DND-41 (cell line): ENCODE data around the gene CCDC92B.

Source experiments
- ATAC-seq: fragments of 200-7000 bp; cut with Tn5 transposase; 3 replicates; pipeline ENCODE4 v1.9.1; 2021; ENCODE audit warnings: low read depth; ENCODE audit not compliant: insufficient read depth
- DNase-seq: peaks from one replicate; pipeline ENCODE4 v3.0.0-alpha.2; 2020
- H2AFZ ChIP-seq: 2 replicates; pipeline ENCODE4 v1.6.0; 2012; ENCODE audit warnings: low read depth, low read length
- H3K27ac ChIP-seq: 2 replicates; pipeline ENCODE4 v1.5.1; 2012; ENCODE audit warnings: low read length, inconsistent platforms
- H3K27me3 ChIP-seq: fragments of 200-600 bp; sonication (generic); 2 replicates; pipeline ENCODE4 v1.6.0; 2012; ENCODE audit warnings: low read length, mild to moderate bottlenecking, inconsistent platforms; ENCODE audit not compliant: insufficient read depth, poor library complexity
- H3K36me3 ChIP-seq: 2 replicates; pipeline ENCODE4 v1.5.1; 2012; ENCODE audit warnings: low read length, inconsistent platforms; ENCODE audit not compliant: insufficient read depth
- H3K4me1 ChIP-seq: 2 replicates; pipeline ENCODE4 v1.5.1; 2012; ENCODE audit warnings: mild to moderate bottlenecking, low read length; ENCODE audit not compliant: insufficient read depth
- H3K4me2 ChIP-seq: 2 replicates; pipeline ENCODE4 v1.6.0; 2012; ENCODE audit warnings: mild to moderate bottlenecking, moderate library complexity, low read length, inconsistent platforms; ENCODE audit not compliant: insufficient read depth
- H3K4me3 ChIP-seq, 2 experiments: fragments of 200-600 bp in 1 of 2; shearing (Covaris generic) in 1 of 2; 2 replicates each; pipeline ENCODE4 v1.5.1; 2012 to 2016; ENCODE audit warnings: inconsistent platforms in 2 of 2, low read length in 2 of 2, mild to moderate bottlenecking in 2 of 2, low read depth in 1 of 2, moderate library complexity in 1 of 2
- H3K79me2 ChIP-seq: 2 replicates; pipeline ENCODE4 v1.6.0; 2012; ENCODE audit warnings: low read length, inconsistent platforms; ENCODE audit not compliant: insufficient read depth
- H3K9ac ChIP-seq: 2 replicates; pipeline ENCODE4 v1.6.0; 2012; ENCODE audit warnings: low read depth, mild to moderate bottlenecking, inconsistent platforms, low read length, moderate library complexity
- H3K9me3 ChIP-seq: 2 replicates; pipeline ENCODE4 v1.5.1; 2012; ENCODE audit warnings: low read length, moderate library complexity, mild to moderate bottlenecking, inconsistent platforms; ENCODE audit not compliant: insufficient read depth, severe bottlenecking
- H4K20me1 ChIP-seq: 2 replicates; pipeline ENCODE4 v1.6.0; 2012; ENCODE audit warnings: low read length; ENCODE audit not compliant: insufficient read depth
- EZH2 ChIP-seq: IDR thresholded peaks from 3 replicates; pipeline ENCODE4 v1.6.1; 2012; ENCODE audit warnings: borderline replicate concordance, low read depth, mild to moderate bottlenecking, moderate library complexity, low read length, inconsistent platforms; ENCODE audit not compliant: severe bottlenecking
- TF ChIP-seq, protein P1 (sequence below): IDR thresholded peaks from 2 replicates; pipeline ENCODE4 v1.5.1; 2012; ENCODE audit warnings: borderline replicate concordance, low read length, moderate library complexity, mild to moderate bottlenecking; ENCODE audit not compliant: poor library complexity, severe bottlenecking; ENCODE audit errors: extremely low read depth

Gene CCDC92B

DNA sequence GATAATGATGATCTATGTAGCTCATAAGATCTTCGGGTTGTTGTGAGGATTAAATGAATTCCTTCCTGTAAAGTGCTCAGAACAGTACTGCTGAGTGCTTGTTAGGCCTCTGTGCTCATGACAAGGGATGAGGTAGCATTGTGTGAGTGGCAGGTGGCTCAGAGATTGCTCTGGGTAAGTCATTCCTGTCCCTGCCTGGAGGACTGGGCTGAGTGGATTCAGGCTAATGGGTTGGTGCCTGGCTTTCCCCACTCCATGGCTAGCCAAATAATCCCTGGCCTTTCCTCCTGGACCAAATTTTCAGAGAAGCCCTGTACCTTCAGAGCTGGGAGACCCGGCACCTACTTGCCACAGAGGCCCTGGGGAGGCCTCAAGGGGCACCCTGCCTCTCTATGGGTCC, 1.3 kb upstream of the CCDC92B start:
- peaks cover 12% of the 10 kb centered on the region; the same call in 1 of the 2 replicates for H4K20me1 ChIP-seq
- H3K79me2 ChIP-seq = no peaks in the 10 kb centered on the region
- no peaks in the 10 kb centered on the region for H3K36me3 ChIP-seq
- H3K4me1 ChIP-seq = peaks cover 3% of the 10 kb centered on the region; the same call in 1 of the 2 replicates
- DNase-seq = no peak
- H3K9ac ChIP-seq = no peak overlapping the region
- H3K4me3 ChIP-seq = no peak overlapping the region
- H2AFZ ChIP-seq = no peak overlapping the region
- no peak for ATAC-seq
- no peak overlapping the region for H3K4me2 ChIP-seq
- no peaks in the 10 kb centered on the region for H3K27me3 ChIP-seq
- H3K27ac ChIP-seq = no peak overlapping the region
- no peak for TF ChIP-seq EZH2
- TF ChIP-seq, protein P1, sequence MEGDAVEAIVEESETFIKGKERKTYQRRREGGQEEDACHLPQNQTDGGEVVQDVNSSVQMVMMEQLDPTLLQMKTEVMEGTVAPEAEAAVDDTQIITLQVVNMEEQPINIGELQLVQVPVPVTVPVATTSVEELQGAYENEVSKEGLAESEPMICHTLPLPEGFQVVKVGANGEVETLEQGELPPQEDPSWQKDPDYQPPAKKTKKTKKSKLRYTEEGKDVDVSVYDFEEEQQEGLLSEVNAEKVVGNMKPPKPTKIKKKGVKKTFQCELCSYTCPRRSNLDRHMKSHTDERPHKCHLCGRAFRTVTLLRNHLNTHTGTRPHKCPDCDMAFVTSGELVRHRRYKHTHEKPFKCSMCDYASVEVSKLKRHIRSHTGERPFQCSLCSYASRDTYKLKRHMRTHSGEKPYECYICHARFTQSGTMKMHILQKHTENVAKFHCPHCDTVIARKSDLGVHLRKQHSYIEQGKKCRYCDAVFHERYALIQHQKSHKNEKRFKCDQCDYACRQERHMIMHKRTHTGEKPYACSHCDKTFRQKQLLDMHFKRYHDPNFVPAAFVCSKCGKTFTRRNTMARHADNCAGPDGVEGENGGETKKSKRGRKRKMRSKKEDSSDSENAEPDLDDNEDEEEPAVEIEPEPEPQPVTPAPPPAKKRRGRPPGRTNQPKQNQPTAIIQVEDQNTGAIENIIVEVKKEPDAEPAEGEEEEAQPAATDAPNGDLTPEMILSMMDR = no peak
- H3K9me3 ChIP-seq = no peaks in the 10 kb centered on the region

DNA sequence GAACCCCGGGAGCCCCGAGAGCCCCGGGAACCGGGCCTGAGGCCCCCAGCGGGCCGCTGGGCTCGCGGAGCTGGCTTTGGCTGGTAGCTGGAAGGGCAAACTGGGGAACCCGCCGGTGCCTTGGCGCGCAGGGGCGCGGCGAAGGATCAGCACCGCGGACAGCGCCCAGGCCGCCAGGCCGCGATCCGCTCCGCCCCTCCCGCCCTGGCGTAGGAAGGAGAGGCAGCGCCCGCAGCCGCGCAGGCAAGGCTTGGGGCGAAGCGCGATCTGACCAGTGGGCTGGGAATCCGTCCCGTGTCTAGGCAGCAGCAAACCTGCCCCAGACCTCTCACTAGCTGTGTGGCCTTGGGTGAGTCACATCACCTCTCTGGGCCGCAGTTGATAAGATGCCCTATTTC, 331 bp upstream of the CCDC92B start:
- Histone ChIP-seq H3K4me2 (peak overlapping the region; percentile 58), H3K79me2 (no peaks in the 10 kb centered on the region), H3K9me3 (no peaks in the 10 kb centered on the region), H3K27ac (no peak overlapping the region), H3K27me3 (no peaks in the 10 kb centered on the region), H4K20me1 (peaks cover 15% of the 10 kb centered on the region; the same call in 1 of the 2 replicates), H3K36me3 (no peaks in the 10 kb centered on the region), H3K4me3 (no peak overlapping the region), H3K9ac (no peak overlapping the region), H3K4me1 (peaks cover 3% of the 10 kb centered on the region; the same call in 1 of the 2 replicates), H2AFZ (no peak overlapping the region)
- peak; percentile 99 for ATAC-seq
- DNase-seq = peak; percentile 82
- TF ChIP-seq EZH2 = no peak
- TF ChIP-seq, protein P1 = no peak

DNA sequence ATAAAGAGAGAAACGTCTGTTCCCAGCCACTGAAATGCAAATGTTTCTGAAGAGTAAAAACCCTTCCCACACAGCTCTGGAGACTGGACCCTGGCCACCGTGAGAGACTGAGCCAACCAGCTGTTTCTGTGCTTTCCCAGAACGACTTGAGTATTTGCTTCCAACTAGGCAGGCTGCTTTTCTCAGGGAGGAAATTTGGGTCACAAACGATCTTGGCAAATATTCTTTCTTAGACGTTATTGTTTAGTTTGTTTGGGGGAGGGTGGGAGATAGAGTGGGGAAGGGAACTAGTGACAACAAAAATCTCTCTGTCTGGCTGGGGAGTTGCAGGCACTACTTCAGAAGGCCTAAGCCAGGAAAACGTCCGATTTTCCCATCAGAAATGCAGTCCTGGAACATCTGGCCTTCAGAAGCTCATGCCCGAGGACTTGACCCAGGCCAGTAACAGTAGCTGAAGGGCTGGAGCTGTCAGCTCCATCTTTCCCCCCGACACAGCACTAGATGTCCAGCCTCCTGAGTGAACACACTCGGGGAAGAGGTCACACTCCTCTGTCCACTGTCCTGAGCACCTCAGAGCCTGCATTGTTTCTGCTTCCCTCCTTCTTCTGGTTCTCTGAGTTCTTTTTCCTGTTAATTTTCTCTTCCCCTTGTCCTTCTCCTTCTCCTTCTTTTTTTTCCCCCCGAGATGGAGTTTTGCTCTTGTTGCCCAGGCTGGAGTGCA, 4.0 kb downstream of the CCDC92B start:
- Histone ChIP-seq H3K27ac (no peak overlapping the region), H3K9ac (no peak overlapping the region), H3K4me1 (peaks cover 3% of the 10 kb centered on the region; the same call in 1 of the 2 replicates), H4K20me1 (0 out of 2 replicates have a peak, but pooled peaks cover 6% of the 10 kb centered on the region), H3K79me2 (no peaks in the 10 kb centered on the region), H3K9me3 (no peaks in the 10 kb centered on the region), H3K4me3 (no peak overlapping the region), H3K27me3 (no peaks in the 10 kb centered on the region), H3K36me3 (no peaks in the 10 kb centered on the region), H3K4me2 (no peak overlapping the region), H2AFZ (no peak overlapping the region)
- no peak for TF ChIP-seq EZH2
- TF ChIP-seq, protein P1 = no peak
- DNase-seq (no peak), ATAC-seq (no peak)
